Gastrocnemius medialis (tissue), 4 donors: ENCODE results near the gene PSMD9.

Experiments
- POLR2A ChIP-seq, 2 donors: fragments of 450-650 bp; IDR thresholded peaks; one replicate each; pipeline ENCODE4 v1.6.1; 2017; ENCODE audit warnings: antibody characterized with exemption in 2 of 2, mild to moderate bottlenecking in 2 of 2, moderate library complexity in 2 of 2
- TF ChIP-seq, protein P1 (sequence below), 5 experiments: fragments of 450-650 bp in 3 of 5; fragments of 200-600 bp in 2 of 5; sonication (generic) in 2 of 5; IDR thresholded peaks in 4 of 5; conservative IDR thresholded peaks in 1 of 5; 1 replicate in 4 of 5; 2 replicates in 1 of 5; pipeline ENCODE4 v1.5.1; 2016 to 2019; ENCODE audit warnings: antibody characterized with exemption in 5 of 5, mild to moderate bottlenecking in 3 of 5, moderate library complexity in 3 of 5

DNA sequence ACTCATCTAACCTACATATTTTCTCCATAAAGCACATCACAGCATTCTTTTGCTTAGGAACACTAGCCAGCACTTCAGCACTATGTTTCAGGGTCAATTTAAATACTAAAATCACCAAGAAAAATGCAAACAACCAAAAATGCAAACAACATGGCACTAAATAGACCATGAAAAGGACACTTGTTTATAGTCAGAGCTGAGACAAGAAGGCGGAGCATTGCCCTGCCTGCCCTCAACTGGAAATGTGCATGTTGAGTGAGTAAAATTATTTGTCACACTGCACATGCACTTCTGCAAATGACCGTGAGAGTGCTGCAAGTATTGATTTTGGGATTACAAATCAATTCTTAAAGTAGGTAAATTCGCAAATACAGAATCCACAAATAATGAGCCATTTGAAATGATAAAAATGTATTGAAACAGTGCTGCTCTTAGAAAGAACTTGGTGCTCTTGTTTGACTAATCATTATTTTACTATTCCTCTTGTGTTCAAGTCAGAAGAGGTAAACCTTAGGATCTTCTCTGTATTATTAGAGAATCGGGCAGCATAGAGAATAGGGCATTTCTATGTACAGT is 64.6 kb downstream of the PSMD9 start:
- TF ChIP-seq, protein P1, sequence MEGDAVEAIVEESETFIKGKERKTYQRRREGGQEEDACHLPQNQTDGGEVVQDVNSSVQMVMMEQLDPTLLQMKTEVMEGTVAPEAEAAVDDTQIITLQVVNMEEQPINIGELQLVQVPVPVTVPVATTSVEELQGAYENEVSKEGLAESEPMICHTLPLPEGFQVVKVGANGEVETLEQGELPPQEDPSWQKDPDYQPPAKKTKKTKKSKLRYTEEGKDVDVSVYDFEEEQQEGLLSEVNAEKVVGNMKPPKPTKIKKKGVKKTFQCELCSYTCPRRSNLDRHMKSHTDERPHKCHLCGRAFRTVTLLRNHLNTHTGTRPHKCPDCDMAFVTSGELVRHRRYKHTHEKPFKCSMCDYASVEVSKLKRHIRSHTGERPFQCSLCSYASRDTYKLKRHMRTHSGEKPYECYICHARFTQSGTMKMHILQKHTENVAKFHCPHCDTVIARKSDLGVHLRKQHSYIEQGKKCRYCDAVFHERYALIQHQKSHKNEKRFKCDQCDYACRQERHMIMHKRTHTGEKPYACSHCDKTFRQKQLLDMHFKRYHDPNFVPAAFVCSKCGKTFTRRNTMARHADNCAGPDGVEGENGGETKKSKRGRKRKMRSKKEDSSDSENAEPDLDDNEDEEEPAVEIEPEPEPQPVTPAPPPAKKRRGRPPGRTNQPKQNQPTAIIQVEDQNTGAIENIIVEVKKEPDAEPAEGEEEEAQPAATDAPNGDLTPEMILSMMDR (IDR thresholded peaks at IDR 0.05 in 4 of 5, conservative IDR thresholded peaks at IDR 0.05 in 1 of 5) = no peak
- no peak for TF ChIP-seq POLR2A (IDR thresholded peaks at IDR 0.05)
